ENCODE results near the gene CCDC117.

- TF ChIP-seq CTCF (IDR thresholded peaks at IDR 0.05; ENCODE audit: poor library complexity, severe bottlenecking): peak; percentile 89
- TF ChIP-seq SMC3 (conservative IDR thresholded peaks at IDR 0.05; ENCODE audit: poor library complexity): peak; percentile 89
- no peak for TF ChIP-seq EZH2 (IDR thresholded peaks at IDR 0.05; ENCODE audit: borderline replicate concordance, insufficient read depth, low read length, poor library complexity, severe bottlenecking)
- peak; percentile 91 for TF ChIP-seq RAD21 (conservative IDR thresholded peaks at IDR 0.05)
- no peak for TF ChIP-seq REST (IDR thresholded peaks at IDR 0.05; ENCODE audit: borderline replicate concordance)
- TF ChIP-seq EP300 (conservative IDR thresholded peaks at IDR 0.05; ENCODE audit: poor library complexity, severe bottlenecking): no peak
- no peak for TF ChIP-seq MXI1 (conservative IDR thresholded peaks at IDR 0.05; ENCODE audit: poor library complexity, severe bottlenecking)
Observed at GRCh38 chr22:28829358-28830181, 57.1 kb downstream of the CCDC117 start.
